Activated T-cell treated with anti-CD3 and anti-CD28 coated beads, Interleukin-2, amount 50 U/mL, for 4 hours (primary cell): ENCODE measurements around the gene CCDC112. TPM values are rescaled to one million over a fixed set of nuclear protein-coding genes. Genes with fewer than 3 reads are reported as not detected.

ENCODE experiments used
- total RNA-seq, 3 donors: library from RNA; stranded (reverse); gene quantifications; one replicate each; pipeline ENCODE4 v1.2.1, GENCODE V29; 2021

CCDC112 gene
- total RNA-seq, 3 donors from 2014 or later: 0.84 to 1.3 (median 1.0) TPM

Other genes starting within 250 kb of the CCDC112 start
- gene TRIM36, start 126.7 kb downstream of the CCDC112 start, total RNA-seq: not detected
- 10 to 100 TPM; 48.1 to 49.2 (median 49.2) TPM for gene PGGT1B, start 33.8 kb downstream of the CCDC112 start, total RNA-seq
- gene FEM1C, start 248.1 kb upstream of the CCDC112 start, total RNA-seq: 10 to 100 TPM in 1 of 3 donors, 1 to 10 TPM in 2; 9.6 to 10.9 (median 10.0) TPM